Type B pancreatic cell (in vitro differentiated cells): ENCODE data around the gene PIK3AP1. TPM values are rescaled to one million over a fixed set of nuclear protein-coding genes. Genes with fewer than 3 reads are reported as not detected.

ENCODE experiments used
- DNase-seq: peaks from one replicate; pipeline ENCODE4 v3.0.0; 2021; ENCODE audit warnings: mixed read lengths; ENCODE audit not compliant: unreplicated experiment; ENCODE audit errors: extremely low spot score
- H3K27ac Mint-ChIP-seq: 2 replicates; pipeline ENCODE4 v1.8.0; 2021; ENCODE audit warnings: mild to moderate bottlenecking, mixed read lengths
- H3K27me3 Mint-ChIP-seq: 2 replicates; pipeline ENCODE4 v1.8.0; 2021; ENCODE audit warnings: mixed read lengths
- H3K36me3 Mint-ChIP-seq: 2 replicates; pipeline ENCODE4 v1.8.0; 2021; ENCODE audit warnings: mixed read lengths
- H3K4me1 Mint-ChIP-seq: one replicate; pipeline ENCODE4 v1.8.0; 2021; ENCODE audit warnings: mixed read lengths; ENCODE audit not compliant: unreplicated experiment
- H3K4me3 Mint-ChIP-seq: 2 replicates; pipeline ENCODE4 v1.8.0; 2021; ENCODE audit warnings: mild to moderate bottlenecking, mixed read lengths
- H3K9me3 Mint-ChIP-seq: 2 replicates; pipeline ENCODE4 v1.8.0; 2021; ENCODE audit warnings: mixed read lengths
- long read RNA-seq: library from polyadenylated mRNA; unstranded; transcript quantifications from one replicate; pipeline ENCODE4 v2.0.0, GENCODE V29; 2020
- total RNA-seq: library from RNA; stranded (reverse); gene quantifications from 2 replicates; pipeline ENCODE4 v1.2.1, GENCODE V29; 2021; ENCODE audit warnings: low replicate concordance
- TF ChIP-seq, protein P1 (sequence below): fragments of 200-600 bp; sonication (generic); conservative IDR thresholded peaks from 2 replicates; pipeline ENCODE4 v1.5.0; 2021; ENCODE audit warnings: antibody characterized with exemption, mild to moderate bottlenecking

PIK3AP1 gene, protein sequence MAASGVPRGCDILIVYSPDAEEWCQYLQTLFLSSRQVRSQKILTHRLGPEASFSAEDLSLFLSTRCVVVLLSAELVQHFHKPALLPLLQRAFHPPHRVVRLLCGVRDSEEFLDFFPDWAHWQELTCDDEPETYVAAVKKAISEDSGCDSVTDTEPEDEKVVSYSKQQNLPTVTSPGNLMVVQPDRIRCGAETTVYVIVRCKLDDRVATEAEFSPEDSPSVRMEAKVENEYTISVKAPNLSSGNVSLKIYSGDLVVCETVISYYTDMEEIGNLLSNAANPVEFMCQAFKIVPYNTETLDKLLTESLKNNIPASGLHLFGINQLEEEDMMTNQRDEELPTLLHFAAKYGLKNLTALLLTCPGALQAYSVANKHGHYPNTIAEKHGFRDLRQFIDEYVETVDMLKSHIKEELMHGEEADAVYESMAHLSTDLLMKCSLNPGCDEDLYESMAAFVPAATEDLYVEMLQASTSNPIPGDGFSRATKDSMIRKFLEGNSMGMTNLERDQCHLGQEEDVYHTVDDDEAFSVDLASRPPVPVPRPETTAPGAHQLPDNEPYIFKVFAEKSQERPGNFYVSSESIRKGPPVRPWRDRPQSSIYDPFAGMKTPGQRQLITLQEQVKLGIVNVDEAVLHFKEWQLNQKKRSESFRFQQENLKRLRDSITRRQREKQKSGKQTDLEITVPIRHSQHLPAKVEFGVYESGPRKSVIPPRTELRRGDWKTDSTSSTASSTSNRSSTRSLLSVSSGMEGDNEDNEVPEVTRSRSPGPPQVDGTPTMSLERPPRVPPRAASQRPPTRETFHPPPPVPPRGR
- total RNA-seq = 3.5 and 3.7 TPM in 2 replicates
- long read RNA-seq, partial matches to known transcripts = 0 of 5 reads
- long read RNA-seq, other reads (novel, unspliced or antisense) = 5 of 5 reads

DNA sequence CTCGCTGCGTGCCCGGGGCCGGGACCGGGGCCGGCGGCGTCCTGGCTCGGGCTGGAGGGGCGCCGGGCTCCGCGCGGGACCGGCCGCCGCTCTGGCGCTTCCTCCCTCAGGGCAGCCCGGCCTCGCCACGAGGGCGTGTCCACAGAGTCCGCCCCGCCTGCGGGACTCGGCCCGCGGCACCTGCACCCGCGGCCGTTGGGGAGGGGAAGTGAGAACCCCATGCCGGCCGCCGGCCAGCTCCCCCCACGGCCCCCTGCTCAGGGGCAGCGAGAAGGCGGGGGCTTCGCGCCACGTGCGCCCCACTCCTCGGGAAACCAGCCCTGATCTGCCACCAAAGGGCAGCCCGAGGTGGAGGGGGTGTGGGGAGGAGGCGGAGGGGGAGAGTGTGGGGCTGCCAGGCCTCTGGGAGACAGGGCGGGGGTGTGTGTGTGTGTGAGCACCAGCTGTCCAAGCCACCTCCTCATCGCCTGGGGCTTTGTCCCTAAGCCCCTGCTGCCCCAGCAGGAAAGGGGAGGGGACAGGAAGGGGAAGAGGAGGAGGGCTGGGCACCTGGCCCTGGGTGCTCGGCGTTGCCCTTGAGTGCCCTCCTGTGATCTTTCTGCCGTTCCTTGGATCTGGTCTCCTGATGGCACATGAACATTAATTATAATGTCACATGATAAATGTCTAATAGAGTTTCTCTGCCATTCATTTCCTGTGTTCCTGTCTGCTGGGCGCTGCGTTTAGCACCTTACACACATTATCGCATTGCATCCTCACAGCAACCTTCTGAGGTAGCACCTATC, at the start of gene PIK3AP1:
Gene PIK3AP1, minus strand, starts transcription at position 93 of the 785 bp plus-strand sequence. CDS start 120 bp downstream, outside the sequence.
- DNase-seq = no peak
- TF ChIP-seq, protein P1, sequence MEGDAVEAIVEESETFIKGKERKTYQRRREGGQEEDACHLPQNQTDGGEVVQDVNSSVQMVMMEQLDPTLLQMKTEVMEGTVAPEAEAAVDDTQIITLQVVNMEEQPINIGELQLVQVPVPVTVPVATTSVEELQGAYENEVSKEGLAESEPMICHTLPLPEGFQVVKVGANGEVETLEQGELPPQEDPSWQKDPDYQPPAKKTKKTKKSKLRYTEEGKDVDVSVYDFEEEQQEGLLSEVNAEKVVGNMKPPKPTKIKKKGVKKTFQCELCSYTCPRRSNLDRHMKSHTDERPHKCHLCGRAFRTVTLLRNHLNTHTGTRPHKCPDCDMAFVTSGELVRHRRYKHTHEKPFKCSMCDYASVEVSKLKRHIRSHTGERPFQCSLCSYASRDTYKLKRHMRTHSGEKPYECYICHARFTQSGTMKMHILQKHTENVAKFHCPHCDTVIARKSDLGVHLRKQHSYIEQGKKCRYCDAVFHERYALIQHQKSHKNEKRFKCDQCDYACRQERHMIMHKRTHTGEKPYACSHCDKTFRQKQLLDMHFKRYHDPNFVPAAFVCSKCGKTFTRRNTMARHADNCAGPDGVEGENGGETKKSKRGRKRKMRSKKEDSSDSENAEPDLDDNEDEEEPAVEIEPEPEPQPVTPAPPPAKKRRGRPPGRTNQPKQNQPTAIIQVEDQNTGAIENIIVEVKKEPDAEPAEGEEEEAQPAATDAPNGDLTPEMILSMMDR = no peak
- Mint-ChIP-seq H3K27me3 (peaks cover 50% of the 10 kb centered on the region), H3K4me1 (peaks cover 17% of the 10 kb centered on the region), H3K27ac (peak within 1 kb of the TSS; percentile 29), H3K36me3 (no peaks in the 10 kb centered on the region), H3K9me3 (no peaks in the 10 kb centered on the region), H3K4me3 (peak within 1 kb of the TSS; percentile 93)

DNA sequence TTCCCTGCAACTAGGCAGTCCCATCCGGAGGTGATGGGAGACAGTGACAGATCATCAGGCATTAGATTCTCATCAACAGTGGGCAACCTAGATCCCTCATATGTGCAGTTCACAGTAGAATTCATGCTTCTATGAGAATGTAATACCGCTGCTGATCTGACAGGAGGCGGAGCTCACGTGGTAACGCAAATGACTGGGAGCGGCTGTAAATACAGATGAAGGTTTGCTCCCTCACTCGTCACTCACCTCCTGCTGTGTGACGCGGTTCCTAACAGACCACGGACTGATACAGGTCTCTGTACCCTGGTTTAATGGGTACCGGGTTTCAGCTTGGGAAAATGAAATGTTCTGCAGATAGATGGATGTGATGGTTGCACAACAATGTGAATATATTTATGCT, 47.8 kb upstream of the PIK3AP1 start:
- H3K36me3 Mint-ChIP-seq = no peaks in the 10 kb centered on the region
- TF ChIP-seq, protein P1 = no peak
- no peak for DNase-seq
- no peaks in the 10 kb centered on the region for H3K4me1 Mint-ChIP-seq
- H3K4me3 Mint-ChIP-seq = no peak overlapping the region
- H3K27ac Mint-ChIP-seq = no peak overlapping the region
- H3K9me3 Mint-ChIP-seq = peaks cover 9% of the 10 kb centered on the region
- peaks cover 7% of the 10 kb centered on the region for H3K27me3 Mint-ChIP-seq

DNA sequence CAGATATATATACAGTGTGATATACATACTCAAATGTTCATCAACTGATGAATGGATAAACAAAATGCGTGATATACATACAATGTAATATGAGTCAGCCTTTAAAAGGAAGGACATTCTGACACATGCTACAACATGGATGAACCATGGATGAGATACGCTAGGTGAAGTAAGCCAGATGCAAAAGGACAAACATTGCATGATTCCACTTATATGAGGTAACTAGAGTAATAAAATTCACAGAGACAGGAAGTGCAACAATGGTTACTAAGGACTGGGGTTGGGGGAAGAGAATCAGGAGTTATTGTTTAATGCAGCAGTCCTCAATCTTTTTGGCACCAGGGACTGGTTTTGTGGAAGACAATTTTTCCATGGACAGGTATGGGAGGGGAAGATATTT, 47.3 kb upstream of the PIK3AP1 start:
- Mint-ChIP-seq H3K27ac (no peak overlapping the region), H3K27me3 (peaks cover 7% of the 10 kb centered on the region), H3K4me1 (no peaks in the 10 kb centered on the region), H3K36me3 (no peaks in the 10 kb centered on the region), H3K9me3 (peaks cover 8% of the 10 kb centered on the region), H3K4me3 (no peak overlapping the region)
- TF ChIP-seq, protein P1 = no peak
- no peak for DNase-seq

DNA sequence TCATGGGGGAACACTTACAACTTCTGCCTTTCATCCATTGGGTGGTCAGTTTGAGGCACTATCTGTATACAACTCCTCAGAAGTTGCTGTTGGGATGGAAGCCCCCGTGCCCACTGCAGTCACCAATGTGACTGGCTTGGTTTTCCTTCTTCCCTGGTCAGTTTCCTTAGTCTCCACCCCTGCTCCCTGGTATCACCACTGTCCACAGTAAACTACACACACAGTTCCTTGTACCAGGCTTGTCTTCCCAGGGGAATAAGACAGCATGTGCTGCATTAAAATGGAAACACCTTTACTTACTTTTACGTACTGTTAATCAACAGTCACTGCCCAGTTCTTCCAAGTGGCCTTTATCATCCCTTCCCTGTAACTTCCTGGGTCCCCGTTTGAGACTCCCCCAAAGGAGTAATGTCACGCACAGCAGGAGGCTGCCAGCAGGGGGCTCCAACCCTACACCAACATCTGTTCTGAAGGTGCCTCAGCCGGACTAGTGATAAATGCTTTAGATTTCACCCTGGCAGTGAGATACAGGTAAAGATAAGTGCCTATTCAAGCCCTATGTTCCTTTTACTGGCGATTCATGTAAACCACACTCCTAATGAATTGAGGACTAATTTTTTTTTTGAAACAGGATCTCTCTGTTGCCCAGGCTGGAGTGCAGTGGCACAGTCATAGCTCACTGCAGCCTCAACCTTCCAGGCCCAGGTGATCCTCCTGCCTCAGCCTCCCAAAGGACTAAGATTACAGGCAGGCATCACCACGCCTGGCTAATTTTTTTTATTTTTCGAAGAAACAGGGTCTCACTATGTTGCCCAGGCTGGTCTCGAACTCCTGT, 45.3 kb upstream of the PIK3AP1 start:
- Mint-ChIP-seq H3K27ac (no peak overlapping the region), H3K36me3 (no peaks in the 10 kb centered on the region), H3K4me1 (no peaks in the 10 kb centered on the region), H3K4me3 (no peak overlapping the region), H3K27me3 (peaks cover 5% of the 10 kb centered on the region), H3K9me3 (no peaks in the 10 kb centered on the region)
- no peak for DNase-seq
- TF ChIP-seq, protein P1 = peak; percentile 80
